GM19455 (cell line): ENCODE measurements around the gene TMEM245.
"Not testable (repeated sequence)": the region's sequence is repeated elsewhere in the genome, so short reads cannot be mapped to it uniquely, and the experiment has no call there.

Experiments
- ATAC-seq: cut with Tn5 transposase; IDR thresholded peaks from one replicate; pipeline ENCODE4 v1.9.1; 2021; ENCODE audit not compliant: unreplicated experiment

TMEM245 gene

DNA sequence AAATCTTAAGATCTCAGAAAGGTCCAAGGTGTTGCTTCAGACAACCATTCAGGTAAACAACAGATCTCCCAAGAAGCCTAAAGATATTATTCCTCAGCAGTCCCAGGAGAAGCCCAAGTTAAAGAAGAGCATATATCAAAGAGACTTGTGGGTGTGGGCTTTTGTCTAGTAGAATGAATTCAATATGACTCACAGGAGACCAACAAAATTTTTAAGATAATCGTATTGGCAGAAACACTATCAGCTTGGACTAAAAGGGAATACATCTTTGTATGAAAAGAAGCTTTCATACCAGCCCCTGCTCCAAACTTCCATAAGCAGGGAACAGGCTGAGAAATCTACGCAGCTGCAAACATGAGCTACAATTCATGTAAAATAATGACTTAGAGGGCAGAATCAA lies 116.6 kb downstream of the TMEM245 start:
- ATAC-seq, result no peak

DNA sequence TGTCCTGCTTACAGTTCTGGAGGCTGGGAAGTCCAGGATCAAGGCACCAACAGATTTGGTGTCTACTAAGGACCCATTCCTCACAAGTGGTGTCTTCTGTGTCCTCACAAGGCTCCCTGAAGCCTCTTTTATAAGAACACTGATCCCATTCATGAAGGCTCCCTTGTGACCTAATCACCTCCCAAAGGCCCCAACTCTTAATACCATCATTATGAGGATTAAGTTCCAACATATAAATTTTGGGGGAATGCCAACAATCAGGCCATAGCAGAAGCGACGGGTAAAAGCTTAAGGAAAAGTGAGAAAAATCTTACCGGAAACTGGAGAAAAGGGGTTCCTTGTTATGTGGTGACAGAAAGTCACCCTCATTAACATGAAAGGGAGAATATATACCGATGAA lies 117.6 kb downstream of the TMEM245 start:
- no peak for ATAC-seq

DNA sequence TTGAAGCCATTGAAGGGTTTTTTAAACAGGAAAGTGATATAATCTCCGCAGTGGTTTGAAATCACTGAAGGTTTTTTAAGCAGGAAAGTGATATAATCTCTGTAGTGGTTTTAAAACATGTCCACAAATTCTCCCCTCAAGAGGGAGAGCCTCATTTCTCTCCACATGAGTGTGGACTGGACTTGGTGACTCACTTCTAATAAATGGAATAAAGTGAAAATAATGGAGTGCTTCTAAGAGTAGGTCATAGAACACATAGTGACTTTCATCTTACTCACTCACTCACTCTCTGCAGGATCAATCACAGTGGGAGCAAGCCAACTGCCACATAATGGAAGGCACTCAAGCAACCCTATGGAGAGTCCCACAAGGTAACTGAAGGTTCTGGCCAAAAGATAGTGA lies 118.5 kb downstream of the TMEM245 start:
- ATAC-seq, result no peak

DNA sequence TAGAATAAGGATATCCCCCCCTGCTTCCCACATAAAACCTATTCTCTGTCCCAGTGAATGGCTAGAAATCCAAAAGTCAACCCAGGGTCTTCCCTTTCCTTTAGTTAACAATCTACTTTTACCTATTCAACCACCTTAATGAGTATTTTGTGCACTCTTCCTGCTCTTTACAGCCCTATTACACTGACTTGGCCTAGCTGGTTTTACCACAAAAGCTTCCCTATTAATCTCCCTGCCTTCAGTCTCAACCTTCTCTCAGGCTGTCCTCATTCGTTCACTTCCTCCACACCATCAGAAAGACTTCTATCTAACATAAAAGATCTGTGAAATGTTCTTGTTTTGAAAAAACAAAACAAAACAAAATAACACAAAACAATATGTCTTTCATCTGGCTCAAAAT lies 122.6 kb downstream of the TMEM245 start:
- no peak for ATAC-seq

DNA sequence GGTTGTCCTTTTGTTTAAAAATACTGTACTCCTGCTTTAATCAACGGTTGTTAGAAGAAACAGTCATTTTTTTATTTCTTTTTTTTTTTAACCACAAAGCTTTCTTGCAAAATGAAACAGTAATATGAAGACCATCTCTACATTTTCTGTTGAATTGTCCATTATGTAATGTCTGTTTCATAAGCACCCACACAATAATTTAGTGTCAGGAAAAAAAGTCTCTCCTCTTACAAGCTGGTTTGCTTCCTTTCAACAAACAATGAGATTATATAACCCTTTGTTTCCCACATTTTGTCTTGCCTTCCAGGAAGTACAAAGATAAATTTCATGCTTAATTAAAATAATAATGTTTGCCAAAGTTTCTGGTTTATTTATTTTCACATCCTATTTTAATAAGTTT lies 123.1 kb downstream of the TMEM245 start:
- ATAC-seq, result no peak

DNA sequence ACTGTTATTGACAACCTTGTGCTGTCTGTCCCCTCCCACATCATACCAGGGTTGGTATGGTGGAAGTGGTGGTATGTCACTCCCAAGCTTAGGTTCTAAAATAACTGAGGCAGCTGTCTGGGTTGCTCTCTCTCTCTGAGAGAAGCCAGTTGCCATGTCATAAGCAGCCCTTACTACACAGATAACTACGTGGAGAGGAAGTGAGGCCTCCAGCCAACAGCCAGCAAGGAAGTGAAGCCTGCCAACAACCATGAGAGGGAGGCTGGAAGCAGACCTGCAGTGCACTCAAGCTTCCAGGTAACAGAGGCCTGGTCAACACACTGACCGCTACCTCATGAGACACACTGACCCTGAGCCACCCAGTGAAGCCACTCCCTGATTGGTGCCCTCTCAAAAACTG lies 125.1 kb downstream of the TMEM245 start:
- peak; percentile 80 for ATAC-seq

DNA sequence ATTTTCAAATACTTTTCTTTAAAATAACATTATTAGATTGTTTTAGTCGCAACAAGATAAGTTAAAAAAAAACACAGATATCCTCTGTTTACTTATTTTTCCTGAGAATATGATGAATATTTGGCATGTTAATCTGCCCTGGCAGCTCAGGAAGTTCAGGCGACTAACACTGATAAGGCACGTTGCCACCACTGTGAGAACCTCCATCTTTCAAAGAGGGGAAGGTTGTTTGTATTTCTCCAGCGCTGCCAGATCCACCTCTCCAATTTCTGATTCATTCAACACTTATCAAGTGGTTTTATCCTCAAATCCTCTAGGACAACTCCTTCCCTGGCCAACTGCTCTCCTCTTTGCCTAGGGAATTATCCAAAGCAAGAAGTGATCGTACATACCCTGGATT lies 128.3 kb downstream of the TMEM245 start:
- ATAC-seq, result no peak

DNA sequence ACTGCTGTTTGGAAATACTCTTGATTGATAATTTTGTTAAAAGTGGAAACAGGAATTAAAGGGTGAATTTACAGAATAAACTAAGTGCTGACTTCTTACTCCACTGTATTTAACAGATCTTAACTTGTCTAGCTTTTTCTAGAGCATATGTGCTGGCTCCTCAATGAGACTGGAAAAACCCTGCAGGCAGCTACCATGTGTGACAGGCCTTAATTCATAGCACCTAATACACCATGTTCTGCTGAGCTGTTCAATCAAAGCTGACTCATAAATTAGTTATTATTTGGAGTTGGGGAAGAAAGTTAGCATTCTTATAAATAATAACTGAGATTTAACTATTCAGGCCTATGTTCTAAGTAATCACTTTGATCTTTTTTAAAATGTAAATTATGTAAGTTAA lies 135.9 kb downstream of the TMEM245 start:
- no peak for ATAC-seq

DNA sequence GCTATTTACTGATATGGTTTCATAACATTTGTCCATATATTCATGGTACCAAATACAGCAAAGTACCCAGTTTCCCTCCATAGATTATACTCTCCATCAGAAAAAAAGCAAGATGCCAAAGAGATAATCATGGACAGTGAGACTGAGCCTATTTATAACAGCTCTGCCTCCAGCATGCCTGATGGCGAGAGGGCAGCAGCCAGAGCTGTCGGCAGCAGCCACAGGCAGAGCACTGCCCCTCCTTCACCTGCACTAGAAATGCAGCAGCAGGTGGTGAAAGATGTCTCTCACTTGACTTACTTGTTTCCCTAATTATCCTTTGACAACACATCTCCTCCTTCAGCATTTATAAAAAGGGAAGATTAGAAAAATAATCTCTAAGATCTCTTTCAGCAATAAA lies 138.9 kb downstream of the TMEM245 start:
- ATAC-seq, result no peak

DNA sequence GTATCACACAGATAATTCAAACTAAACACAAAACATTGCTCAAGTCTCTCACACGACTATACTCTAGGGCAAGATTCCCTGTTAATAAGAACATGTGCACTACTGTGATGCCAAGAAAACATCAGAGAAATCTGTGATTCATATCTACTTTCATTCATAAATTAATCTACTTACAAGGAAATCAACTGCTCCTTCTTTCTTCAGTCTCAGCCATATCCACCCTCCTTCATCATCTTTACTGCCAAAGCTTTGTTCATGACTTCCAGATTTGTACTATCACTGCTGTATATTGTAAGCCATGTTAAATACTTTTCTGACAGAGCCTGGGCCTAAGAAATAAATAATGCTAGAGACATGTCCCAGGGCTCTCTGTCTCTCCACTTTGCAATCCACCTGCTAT lies 141.5 kb downstream of the TMEM245 start:
- no peak for ATAC-seq

DNA sequence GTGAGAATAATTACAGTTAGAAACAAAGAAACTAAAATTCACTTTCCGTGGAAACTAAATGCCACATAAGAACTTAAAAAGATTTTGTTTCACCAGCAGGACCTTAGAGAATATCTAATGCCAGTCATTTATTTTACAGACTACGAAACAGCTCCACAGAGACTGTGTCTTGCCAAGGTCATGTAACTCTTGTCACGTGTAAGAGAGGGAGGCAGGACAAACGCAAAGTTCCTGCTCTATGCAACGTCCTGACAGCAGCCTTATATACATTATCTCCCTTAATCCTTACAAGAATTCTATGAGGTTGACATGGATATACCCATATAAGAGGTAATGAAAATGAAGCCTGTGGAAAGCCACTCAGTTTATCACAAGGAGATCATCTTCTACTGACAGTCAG lies 145.9 kb downstream of the TMEM245 start:
- no peak for ATAC-seq

DNA sequence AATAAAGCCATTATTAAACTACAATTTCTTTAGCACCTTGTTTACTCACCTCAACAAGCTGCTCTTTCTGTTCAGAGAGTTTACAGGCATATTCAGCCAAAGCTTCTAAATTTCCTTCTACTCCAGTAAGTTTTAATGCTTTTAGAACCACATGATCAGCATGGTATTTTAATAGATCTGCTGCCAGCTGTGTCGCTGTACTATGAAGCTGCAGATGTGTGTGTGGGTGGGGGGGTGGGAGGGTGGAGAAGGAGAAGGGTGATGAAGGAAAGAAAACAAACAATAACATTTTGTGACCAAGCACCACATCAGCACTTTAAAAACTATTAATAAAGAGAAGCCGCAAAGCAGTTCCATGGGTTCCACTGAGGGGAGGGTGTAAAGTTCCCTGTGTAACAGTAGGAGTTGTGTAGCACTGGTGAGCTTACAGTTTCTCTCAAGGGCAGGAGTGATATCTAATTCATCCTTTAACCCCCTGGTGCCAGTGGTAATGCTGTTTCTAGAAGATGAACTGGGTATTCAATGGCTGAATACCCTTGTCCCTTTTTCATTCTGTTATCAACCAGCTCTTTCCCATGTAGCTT lies 147.0 kb downstream of the TMEM245 start:
- no peak for ATAC-seq

DNA sequence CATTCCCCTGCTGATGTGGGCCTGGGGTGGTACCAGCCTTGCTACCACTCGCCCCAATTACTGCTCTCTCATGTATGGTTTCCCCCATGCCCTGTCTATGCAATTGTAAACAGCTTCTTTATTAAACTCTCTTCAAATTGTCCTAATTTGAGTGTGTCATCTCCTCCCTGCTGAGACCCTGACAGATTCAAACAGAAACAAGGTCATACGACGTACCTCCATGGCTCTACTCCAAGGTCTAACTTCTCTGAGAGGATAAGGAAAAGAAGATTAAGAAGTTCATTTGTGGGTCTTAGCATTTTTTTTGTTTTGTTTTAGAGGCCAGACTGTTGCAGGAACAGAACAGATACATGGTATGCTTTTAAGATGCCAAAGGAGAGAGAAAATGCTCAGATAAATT lies 147.6 kb downstream of the TMEM245 start:
- ATAC-seq, result no peak

DNA sequence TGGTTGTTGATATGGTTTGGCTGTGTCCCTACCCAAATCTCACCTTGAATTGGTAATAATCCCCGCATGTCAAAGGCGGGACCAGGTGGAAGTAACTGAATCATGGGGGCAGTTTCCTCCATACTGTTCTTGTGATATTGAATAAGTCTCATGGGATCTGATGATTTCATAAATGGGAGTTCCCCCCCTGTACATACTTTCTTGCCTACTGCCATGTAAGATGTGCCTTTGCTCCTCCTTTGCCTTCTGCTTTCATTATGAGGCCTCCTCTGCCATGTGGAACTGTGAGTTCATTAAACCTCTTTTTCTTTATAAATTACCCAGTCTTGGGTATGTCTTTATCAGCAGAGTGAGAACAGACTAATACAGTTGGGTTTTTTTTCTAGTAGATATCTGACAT lies 148.4 kb downstream of the TMEM245 start:
- ATAC-seq, result not testable (repeated sequence)

DNA sequence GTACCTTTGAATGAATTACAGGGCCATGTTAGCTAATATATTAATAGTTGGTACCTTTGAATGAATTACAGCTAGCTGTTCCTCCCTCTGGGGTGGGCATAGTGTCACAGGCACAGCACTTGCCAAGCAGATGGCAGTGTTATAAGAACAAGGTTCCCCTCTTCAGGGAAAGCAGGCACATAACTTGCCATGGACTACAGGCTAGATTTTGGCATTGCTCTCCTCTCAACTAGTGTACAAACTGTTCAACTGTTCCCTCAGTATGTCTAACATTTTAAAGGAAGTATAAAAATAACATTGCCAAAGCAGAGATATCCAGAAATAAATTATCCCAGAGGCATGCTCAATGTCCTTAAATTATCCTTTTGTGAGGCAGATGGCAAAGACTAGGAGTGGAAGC lies 151.8 kb downstream of the TMEM245 start:
- no peak for ATAC-seq
